GM12878 (cell line): ENCODE measurements around the gene EGFL8. TPM values are rescaled to one million over a fixed set of nuclear protein-coding genes. Genes with fewer than 3 reads are reported as not detected.

Source experiments
- ATAC-seq: fragments of 200-7000 bp; cut with Tn5 transposase; 3 replicates; pipeline ENCODE4 v1.9.1; 2020; ENCODE audit warnings: mild to moderate bottlenecking, moderate library complexity
- BruUV-seq: library from RNA; stranded (reverse); fragments of 400-500 nt; replicated peaks from 2 replicates; lab custom pipeline; 2021; lab: Mats Ljungman, UMichigan
- CTCF ChIA-PET: fragments of 300-600 bp; sonication (Branson Sonifier 250); formaldehyde crosslinking; extraction: SDS; loops from one replicate; lab custom pipeline; 2021; ENCODE audit warnings: inconsistent platforms; lab: Yijun Ruan, JAX
- POLR2A ChIA-PET: fragments of 350-600 bp; formaldehyde crosslinking; extraction: SDS; loops from one replicate; lab custom pipeline; 2021; ENCODE audit warnings: inconsistent platforms; lab: Charles Lee
- RAD21 ChIA-PET: fragments of 300-600 bp; sonication (Branson Sonifier 250); formaldehyde crosslinking; loops from one replicate; lab custom pipeline; 2023; ENCODE audit warnings: antibody characterized with exemption; ENCODE audit not compliant: unreplicated experiment; lab: Charles Lee
- SMC1A ChIA-PET: fragments of 300-600 bp; sonication (Branson Sonifier 250); formaldehyde crosslinking; loops from one replicate; lab custom pipeline; 2023; ENCODE audit not compliant: unreplicated experiment, uncharacterized antibody; lab: Charles Lee
- DNase-seq: peaks from one replicate; pipeline ENCODE4 v3.0.0-alpha.2; 2011; ENCODE audit warnings: low read depth, low spot score
- FAIRE-seq: peaks from 3 replicates; lab custom pipeline; 2011; peaks lifted over from hg19 to GRCh38; lab: Jason Lieb, UNC
- H2AFZ ChIP-seq: 2 replicates; pipeline ENCODE4 v1.6.0; 2011; ENCODE audit warnings: low read depth, low read length, control low read depth; ENCODE audit not compliant: control insufficient read depth
- H3K27ac ChIP-seq: 2 replicates; pipeline ENCODE4 v1.5.1; 2011; ENCODE audit warnings: control low read depth; ENCODE audit not compliant: control insufficient read depth, insufficient read depth
- H3K27me3 ChIP-seq, 2 experiments: replicated peaks in 1 of 2; 2 replicates each; pipeline versions ENCODE4 v1.6.0 to v1.6.1; 2011; ENCODE audit warnings: low read length in 1 of 2; ENCODE audit not compliant: control insufficient read depth in 2 of 2, insufficient read depth in 2 of 2
- H3K36me3 ChIP-seq, 2 experiments: 2 replicates each; pipeline ENCODE4 v1.5.1; 2011; ENCODE audit warnings: low read length in 1 of 2; ENCODE audit not compliant: control insufficient read depth in 2 of 2, insufficient read depth in 2 of 2
- H3K4me1 ChIP-seq: 2 replicates; pipeline ENCODE4 v1.6.1; 2011; ENCODE audit warnings: mild to moderate bottlenecking, low read length, moderate library complexity, mixed read lengths; ENCODE audit not compliant: control insufficient read depth, insufficient read depth
- H3K4me2 ChIP-seq: 2 replicates; pipeline ENCODE4 v1.6.0; 2011; ENCODE audit warnings: control low read depth; ENCODE audit not compliant: control insufficient read depth, insufficient read depth
- H3K4me3 ChIP-seq: fragments of 200-600 bp; sonication (generic); 2 replicates; pipeline ENCODE4 v1.5.1; 2016
- H3K79me2 ChIP-seq: 2 replicates; pipeline ENCODE4 v1.6.0; 2011; ENCODE audit warnings: low read length; ENCODE audit not compliant: control insufficient read depth, insufficient read depth
- H3K9ac ChIP-seq: 2 replicates; pipeline ENCODE4 v1.8.0; 2011; ENCODE audit warnings: low read length, control low read depth, mixed read lengths; ENCODE audit not compliant: control insufficient read depth, insufficient read depth
- H3K9me3 ChIP-seq: replicated peaks from 3 replicates; pipeline ENCODE4 v1.5.1; 2011; ENCODE audit warnings: mild to moderate bottlenecking, low read length; ENCODE audit not compliant: control insufficient read depth, insufficient read depth
- H4K20me1 ChIP-seq: 2 replicates; pipeline ENCODE4 v1.6.0; 2011; ENCODE audit not compliant: control insufficient read depth, insufficient read depth
- CEBPB ChIP-seq, 2 experiments: fragments of 150-350 bp in 1 of 2; IDR thresholded peaks; 2 replicates each; pipeline ENCODE4 v1.6.1; 2012 to 2014; ENCODE audit warnings: low read depth in 2 of 2, low read length in 2 of 2, borderline replicate concordance in 1 of 2, inconsistent platforms in 1 of 2
- FOXM1 ChIP-seq: IDR thresholded peaks from 2 replicates; pipeline ENCODE4 v1.6.1; 2012; ENCODE audit warnings: low read depth, mild to moderate bottlenecking, inconsistent platforms, low read length, moderate library complexity
- IKZF2 ChIP-seq, 2 experiments: fragments of 450-650 bp; IDR thresholded peaks; 2 replicates each; pipeline ENCODE4 v1.6.1; 2017; ENCODE audit warnings: mild to moderate bottlenecking in 2 of 2, moderate library complexity in 2 of 2
- IRF5 ChIP-seq: fragments of 450-650 bp; IDR thresholded peaks from 2 replicates; pipeline ENCODE4 v1.6.1; 2017; ENCODE audit warnings: borderline replicate concordance
- MTA2 ChIP-seq: fragments of 450-650 bp; IDR thresholded peaks from 2 replicates; pipeline ENCODE4 v1.6.1; 2016; ENCODE audit warnings: low read depth, mild to moderate bottlenecking, moderate library complexity
- NBN ChIP-seq: fragments of 450-650 bp; IDR thresholded peaks from 2 replicates; pipeline ENCODE4 v1.6.1; 2016
- NFYA ChIP-seq: IDR thresholded peaks from 2 replicates; pipeline ENCODE4 v1.6.1; 2011; ENCODE audit warnings: low read depth, mild to moderate bottlenecking, low read length, improper control_type of control experiment, borderline replicate concordance
- NR2C1 ChIP-seq: fragments of 450-650 bp; IDR thresholded peaks from 2 replicates; pipeline ENCODE4 v1.6.1; 2017; ENCODE audit warnings: antibody characterized with exemption, mild to moderate bottlenecking, moderate library complexity
- NRF1 ChIP-seq: conservative IDR thresholded peaks from 2 replicates; pipeline ENCODE4 v1.6.1; 2011; ENCODE audit warnings: mild to moderate bottlenecking, low read depth, low read length, improper control_type of control experiment
- REST ChIP-seq: IDR thresholded peaks from 2 replicates; pipeline ENCODE4 v1.6.1; 2012; ENCODE audit warnings: mild to moderate bottlenecking, low read depth, low read length
- RUNX3 ChIP-seq: IDR thresholded peaks from 2 replicates; pipeline ENCODE4 v1.6.1; 2012; ENCODE audit warnings: low read length, inconsistent platforms
- SUZ12 ChIP-seq: fragments of 200-600 bp; sonication (generic); IDR thresholded peaks from one replicate; pipeline ENCODE4 v1.6.1; 2018; ENCODE audit warnings: antibody characterized with exemption, mild to moderate bottlenecking; ENCODE audit not compliant: unreplicated experiment
- TCF7 ChIP-seq: IDR thresholded peaks from 2 replicates; pipeline ENCODE4 v1.6.1; 2014; ENCODE audit warnings: antibody characterized with exemption, borderline replicate concordance
- ZNF274 ChIP-seq: IDR thresholded peaks from one replicate; pipeline ENCODE4 v1.8.0; 2011; ENCODE audit not compliant: insufficient read length, insufficient read depth
- WGBS: methylation state at CpG from one replicate; pipeline ENCODE4 v1.1.6; 2016; ENCODE audit warnings: low lambda C conversion rate; ENCODE audit not compliant: insufficient replicate concordance, insufficient coverage; ENCODE audit errors: missing lambda C conversion rate; 5-methylcytosine and 5-hydroxymethylcytosine counted together
- in situ Hi-C: fragments of 300-500 bp; cut with MboI; formaldehyde crosslinking; loops from 9 replicates; pipeline ENCODE4 v1.14.3; 2018; ENCODE audit warnings: mixed read lengths
- intact Hi-C: fragments of 100-400 bp; cut with micrococcal nuclease; formaldehyde crosslinking; loops from one replicate; pipeline ENCODE4 v1.14.2; 2022; ENCODE audit not compliant: unreplicated experiment
- polyA plus RNA-seq, 11 experiments: library from polyadenylated mRNA; depleted of rRNA in 4 of 11; unstranded in 6 of 11; stranded (reverse) in 5 of 11; fragments of >200 nt; fragmentation: Nextera tagmentation in 4 of 11; fragmentation: Illumina TruSeq in 1 of 11; extraction: Ambion mirVana in 4 of 11; extraction: Trizol in 1 of 11; gene quantifications; 1 replicate in 1 of 11; 2 replicates in 10 of 11; pipeline versions ENCODE4 v1.2.1 to v1.2.3, GENCODE V29; 2011 to 2016; ENCODE audit warnings: inconsistent platforms in 2 of 11, missing spikeins in 2 of 11, low read depth in 1 of 11
- total RNA-seq, 4 experiments: library from RNA; depleted of rRNA in 3 of 4; stranded (reverse); fragments of >200 nt in 3 of 4; fragmentation: Illumina TruSeq in 1 of 4; extraction: Trizol in 1 of 4; gene quantifications; 2 replicates each; pipeline versions ENCODE4 v1.2.1 to v1.2.3, GENCODE V29; 2013 to 2021

The EGFL8 gene
- total and polyA plus RNA-seq, 10 of the 15 experiments (the other 5 are each of a cell fraction or from before 2014, with no cell fraction given): 0.07 to 3.5 (median 1.4) TPM

- H3K4me1 ChIP-seq: peaks cover 13% of the 10 kb centered on the region
- in situ Hi-C loops (no loop called here), intact Hi-C loops (no loop called here)
- FAIRE-seq (no peak), DNase-seq (no peak), ATAC-seq (no peak)
- no peak overlapping the region for H3K4me2 ChIP-seq
- no peaks in the 10 kb centered on the region for H4K20me1 ChIP-seq
- H3K79me2 ChIP-seq: peaks cover 20% of the 10 kb centered on the region
- H3K9me3 ChIP-seq: no peaks in the 10 kb centered on the region
- ChIA-PET POLR2A (interaction anchor here (1.1 kb wide), 1 partner anchor 47 kb away, joined by 3 read pairs; the partner anchor contains the start of gene RNF5), RAD21 (interaction anchor here (0.7 kb wide), 1 partner anchor 23 kb away, joined by 5 read pairs; no protein-coding TSS in a partner anchor), CTCF (interaction anchor here (0.8 to 4.4 kb wide), 2 partner anchors 60 to 63 kb away, joined by 3 to 35 read pairs; partner anchors contain the start of gene GPSM3), SMC1A (interaction anchor here (3.8 kb wide), 1 partner anchor 60 kb away, joined by 24 read pairs; the partner anchor contains the start of genes GPSM3 and PBX2)
- WGBS: 94% methylated on average over 14 of the region's 14 CpGs
- H3K9ac ChIP-seq: no peak overlapping the region
- no TSS peak for BruUV-seq
- no peaks in the 10 kb centered on the region for H3K36me3 ChIP-seq
- H3K4me3 ChIP-seq: no peak overlapping the region
- no peaks in the 10 kb centered on the region for H3K27me3 ChIP-seq
- TF ChIP-seq NRF1: no peak
- no peak for TF ChIP-seq CEBPB (IDR thresholded peaks at IDR 0.05; ENCODE audit: borderline replicate concordance in 1 of 2, low read depth in 2 of 2, low read length in 2 of 2)
- no peak for TF ChIP-seq NFYA
- no peak for TF ChIP-seq RUNX3
- TF ChIP-seq SUZ12: no peak
- H3K27ac ChIP-seq: no peak overlapping the region
- no peak overlapping the region for H2AFZ ChIP-seq
Observed at GRCh38 chr6:32131439-32131948, 32.9 kb upstream of the EGFL8 start.

GRCh38 chr6:32132110-32132509 lies 32.3 kb upstream of the EGFL8 start:
- peaks cover 14% of the 10 kb centered on the region for H3K79me2 ChIP-seq
- BruUV-seq: no TSS peak
- no peaks in the 10 kb centered on the region for H3K9me3 ChIP-seq
- intact Hi-C loops: no loop called here
- no peaks in the 10 kb centered on the region for H4K20me1 ChIP-seq
- ChIA-PET CTCF (interaction anchor here (0.8 kb wide), 1 partner anchor 61 kb away, joined by 3 read pairs; no protein-coding TSS in a partner anchor), RAD21 (interaction anchor here (0.7 kb wide), 1 partner anchor 23 kb away, joined by 5 read pairs; no protein-coding TSS in a partner anchor), POLR2A (no interaction called here), SMC1A (no interaction called here)
- peaks cover 10% of the 10 kb centered on the region for H3K4me1 ChIP-seq
- no peak overlapping the region for H3K4me3 ChIP-seq
- H3K36me3 ChIP-seq: no peaks in the 10 kb centered on the region
- no peak for ATAC-seq
- H3K4me2 ChIP-seq: no peak overlapping the region
- no peak overlapping the region for H2AFZ ChIP-seq
- no peak overlapping the region for H3K9ac ChIP-seq
- in situ Hi-C loops: no loop called here
- DNase-seq: no peak
- H3K27me3 ChIP-seq: no peaks in the 10 kb centered on the region
- FAIRE-seq: no peak
- H3K27ac ChIP-seq: no peak overlapping the region
- TF ChIP-seq MTA2 (no peak), IRF5 (no peak), FOXM1 (no peak), NBN (no peak), IKZF2 (IDR thresholded peaks at IDR 0.05) (no peak), NR2C1 (no peak), TCF7 (no peak), REST (no peak), ZNF274 (no peak)
